BJ (cell line): ENCODE measurements around the gene TRAF1. TPM values are rescaled to one million over a fixed set of nuclear protein-coding genes. Genes with fewer than 3 reads are reported as not detected.

ENCODE experiments used
- CTCF ChIA-PET: fragments of 350-600 bp; formaldehyde crosslinking; extraction: SDS; loops from one replicate; lab custom pipeline; 2021; ENCODE audit warnings: antibody characterized with exemption, inconsistent platforms; lab: Yijun Ruan, JAX
- POLR2A ChIA-PET: fragments of 300-600 bp; sonication (Branson Sonifier 250); formaldehyde crosslinking; extraction: SDS; loops from one replicate; lab custom pipeline; 2021; ENCODE audit warnings: antibody characterized with exemption; lab: Charles Lee
- DNase-seq: peaks from one replicate; pipeline ENCODE4 v3.0.0-alpha.2; 2011; ENCODE audit warnings: low read depth
- H3K27me3 ChIP-seq: 2 replicates; pipeline ENCODE4 v1.6.0; 2011; ENCODE audit warnings: low read length; ENCODE audit not compliant: control insufficient read depth, insufficient read depth
- H3K36me3 ChIP-seq: 2 replicates; pipeline ENCODE4 v1.5.1; 2011; ENCODE audit warnings: low read length; ENCODE audit not compliant: control insufficient read depth, insufficient read depth
- H3K4me3 ChIP-seq: 2 replicates; pipeline ENCODE4 v1.5.1; 2011; ENCODE audit warnings: low read depth, mild to moderate bottlenecking, control low read depth, low read length
- CTCF ChIP-seq: IDR thresholded peaks from 2 replicates; pipeline ENCODE4 v1.5.1; 2011; ENCODE audit warnings: low read depth, mild to moderate bottlenecking, control low read depth, inconsistent platforms, low read length, moderate library complexity; ENCODE audit not compliant: insufficient read depth
- polyA plus RNA-seq: library from polyadenylated mRNA; depleted of rRNA; stranded (reverse); fragments of >200 nt; gene quantifications from 2 replicates; pipeline ENCODE4 v1.2.3, GENCODE V29; 2011

The TRAF1 gene
- polyA plus RNA-seq, 1 experiment: 3.3 TPM

- POLR2A ChIA-PET: no interaction called here
- Histone ChIP-seq H3K4me3 (peak overlapping the region; percentile 47), H3K36me3 (peaks cover 3% of the 10 kb centered on the region; the same call in 1 of the 2 replicates)
Observed at GRCh38 chr9:120869360-120869687, 57.3 kb downstream of the TRAF1 start.

GRCh38 chr9:120868676-120869359 is 57.8 kb downstream of the TRAF1 start:
- peak overlapping the region; percentile 47 for H3K4me3 ChIP-seq
- DNase-seq: peak; percentile 70
- H3K27me3 ChIP-seq: no peaks in the 10 kb centered on the region
- ChIA-PET CTCF (interaction anchor here (0.7 to 1.2 kb wide), 4 partner anchors 15 to 71 kb away, joined by 3 to 8 read pairs (median 3); no protein-coding TSS in a partner anchor), POLR2A (no interaction called here)
- peaks cover 3% of the 10 kb centered on the region; the same call in 1 of the 2 replicates for H3K36me3 ChIP-seq
- TF ChIP-seq CTCF: peak; percentile 67

More at GRCh38 chr9:120869360-120869687, 57.3 kb downstream of the TRAF1 start:
- no peaks in the 10 kb centered on the region for H3K27me3 ChIP-seq
- no peak for DNase-seq
- CTCF ChIA-PET: interaction anchor here (0.7 to 1.2 kb wide), 4 partner anchors 14 to 71 kb away, joined by 3 to 8 read pairs (median 3); no protein-coding TSS in a partner anchor
- no peak for TF ChIP-seq CTCF

GRCh38 chr9:120868339-120868675 is 58.3 kb downstream of the TRAF1 start:
- no peak for TF ChIP-seq CTCF
- H3K36me3 ChIP-seq: peaks cover 3% of the 10 kb centered on the region; the same call in 1 of the 2 replicates
- no peaks in the 10 kb centered on the region for H3K27me3 ChIP-seq
- peak; percentile 44 for DNase-seq
- POLR2A ChIA-PET: interaction anchor here (0.6 kb wide), 1 partner anchor 63 kb away, joined by 5 read pairs; no protein-coding TSS in a partner anchor
- CTCF ChIA-PET: interaction anchor here (1.0 kb wide), 1 partner anchor 48 kb away, joined by 3 read pairs; no protein-coding TSS in a partner anchor
- H3K4me3 ChIP-seq: peak overlapping the region; percentile 34

- Histone ChIP-seq H3K36me3 (peaks cover 3% of the 10 kb centered on the region), H3K27me3 (no peaks in the 10 kb centered on the region), H3K4me3 (peak overlapping the region; percentile 34)
- DNase-seq: no peak
- ChIA-PET POLR2A (interaction anchor here (0.6 kb wide), 1 partner anchor 64 kb away, joined by 5 read pairs; no protein-coding TSS in a partner anchor), CTCF (interaction anchor here (0.7 kb wide), 1 partner anchor 69 kb away, joined by 3 read pairs; no protein-coding TSS in a partner anchor)
- TF ChIP-seq CTCF: no peak
Observed at GRCh38 chr9:120867676-120868338, 58.8 kb downstream of the TRAF1 start.

- no peak for DNase-seq
- Histone ChIP-seq H3K4me3 (no peak overlapping the region), H3K27me3 (no peaks in the 10 kb centered on the region), H3K36me3 (peaks cover 11% of the 10 kb centered on the region)
- ChIA-PET CTCF (no interaction called here), POLR2A (no interaction called here)
- no peak for TF ChIP-seq CTCF
Observed at GRCh38 chr9:120866651-120867050, 59.9 kb downstream of the TRAF1 start.
